ENCODE measurements around the gene NIN. TPM values are rescaled to one million over a fixed set of nuclear protein-coding genes. Genes with fewer than 3 reads are reported as not detected.

Gene NIN
- total RNA-seq, 1 experiment from 2014 or later, result 16.9 TPM

DNA sequence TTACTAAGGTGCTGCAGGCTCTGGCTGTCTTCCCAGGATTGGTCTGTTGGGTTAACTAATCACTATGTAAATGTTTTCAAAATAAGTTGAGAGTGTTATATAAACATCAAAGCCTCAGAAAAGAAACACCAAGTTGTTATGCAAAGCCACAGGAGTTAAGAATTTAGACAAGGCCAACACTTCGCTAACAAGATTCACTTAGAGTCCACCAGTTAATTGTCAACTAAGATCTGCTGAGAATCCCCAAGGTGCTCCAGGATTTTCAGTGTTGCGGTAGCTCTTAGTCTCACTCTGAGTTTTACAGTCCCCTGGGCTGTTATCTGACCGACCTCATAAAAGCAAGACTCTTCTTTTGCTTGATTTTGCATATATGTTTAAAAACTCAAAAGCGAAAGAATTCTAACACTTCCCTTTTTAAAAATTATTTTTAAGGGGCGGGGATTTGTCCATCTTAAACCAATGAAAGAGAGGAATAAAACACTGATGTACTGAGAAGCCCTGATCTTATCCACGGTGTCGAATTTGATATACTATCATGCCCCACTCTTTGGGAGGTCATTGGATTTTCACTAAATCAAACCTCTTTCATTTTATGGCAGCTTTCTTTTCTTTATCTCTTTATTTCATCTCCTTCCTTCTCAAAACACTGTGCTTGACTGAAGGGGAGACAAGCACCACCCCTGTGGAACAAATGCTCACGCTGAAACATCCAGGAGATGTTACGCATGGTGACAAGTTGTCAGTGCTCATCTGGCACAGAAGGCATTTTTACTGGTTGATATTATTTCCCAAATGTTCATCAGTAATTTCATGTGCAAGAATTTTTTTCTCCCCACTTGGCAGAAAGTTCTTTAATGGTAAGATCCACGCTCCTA lies 7.0 kb downstream of the NIN start:
- no peaks in the 10 kb centered on the region for H3K36me3 ChIP-seq (ENCODE audit: control insufficient read depth, insufficient read depth, low read length)
- Mint-ChIP-seq H3K27me3 (ENCODE audit: insufficient read depth, unreplicated experiment) (peaks cover 6% of the 10 kb centered on the region), H3K36me3 (ENCODE audit: insufficient read depth, unreplicated experiment) (no peaks in the 10 kb centered on the region), H3K9me3 (ENCODE audit: unreplicated experiment) (no peaks in the 10 kb centered on the region), H3K27ac (ENCODE audit: unreplicated experiment) (no peak overlapping the region), H3K4me3 (ENCODE audit: unreplicated experiment) (no peak overlapping the region), H3K4me1 (ENCODE audit: low read depth, unreplicated experiment) (no peaks in the 10 kb centered on the region)
- no peaks in the 10 kb centered on the region for H3K4me1 ChIP-seq
- intact Hi-C loops (cut with micrococcal nuclease; ENCODE audit: unreplicated experiment), result no loop called here
- no peak overlapping the region for H3K4me3 ChIP-seq (ENCODE audit: low read depth, low read length)
- ChIA-PET POLR2A (interaction anchor here (0.5 kb wide), 1 partner anchor 40 kb away, joined by 7 read pairs; no protein-coding TSS in a partner anchor), CTCF (no interaction called here)
- BruUV-seq (replicated peaks), result no TSS peak
- no peaks in the 10 kb centered on the region for H3K27me3 ChIP-seq (replicated peaks; ENCODE audit: control insufficient read depth, insufficient read depth, low read length)
- DNase-seq, result no peak
- TF ChIP-seq, protein P1, sequence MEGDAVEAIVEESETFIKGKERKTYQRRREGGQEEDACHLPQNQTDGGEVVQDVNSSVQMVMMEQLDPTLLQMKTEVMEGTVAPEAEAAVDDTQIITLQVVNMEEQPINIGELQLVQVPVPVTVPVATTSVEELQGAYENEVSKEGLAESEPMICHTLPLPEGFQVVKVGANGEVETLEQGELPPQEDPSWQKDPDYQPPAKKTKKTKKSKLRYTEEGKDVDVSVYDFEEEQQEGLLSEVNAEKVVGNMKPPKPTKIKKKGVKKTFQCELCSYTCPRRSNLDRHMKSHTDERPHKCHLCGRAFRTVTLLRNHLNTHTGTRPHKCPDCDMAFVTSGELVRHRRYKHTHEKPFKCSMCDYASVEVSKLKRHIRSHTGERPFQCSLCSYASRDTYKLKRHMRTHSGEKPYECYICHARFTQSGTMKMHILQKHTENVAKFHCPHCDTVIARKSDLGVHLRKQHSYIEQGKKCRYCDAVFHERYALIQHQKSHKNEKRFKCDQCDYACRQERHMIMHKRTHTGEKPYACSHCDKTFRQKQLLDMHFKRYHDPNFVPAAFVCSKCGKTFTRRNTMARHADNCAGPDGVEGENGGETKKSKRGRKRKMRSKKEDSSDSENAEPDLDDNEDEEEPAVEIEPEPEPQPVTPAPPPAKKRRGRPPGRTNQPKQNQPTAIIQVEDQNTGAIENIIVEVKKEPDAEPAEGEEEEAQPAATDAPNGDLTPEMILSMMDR (IDR thresholded peaks at IDR 0.05; ENCODE audit: insufficient read depth in 1 of 2, low read depth in 1 of 2, low read length in 1 of 2, severe bottlenecking in 1 of 2, unreplicated experiment in 1 of 2), result no peak
- H3K9me3 ChIP-seq, result no peaks in the 10 kb centered on the region

DNA sequence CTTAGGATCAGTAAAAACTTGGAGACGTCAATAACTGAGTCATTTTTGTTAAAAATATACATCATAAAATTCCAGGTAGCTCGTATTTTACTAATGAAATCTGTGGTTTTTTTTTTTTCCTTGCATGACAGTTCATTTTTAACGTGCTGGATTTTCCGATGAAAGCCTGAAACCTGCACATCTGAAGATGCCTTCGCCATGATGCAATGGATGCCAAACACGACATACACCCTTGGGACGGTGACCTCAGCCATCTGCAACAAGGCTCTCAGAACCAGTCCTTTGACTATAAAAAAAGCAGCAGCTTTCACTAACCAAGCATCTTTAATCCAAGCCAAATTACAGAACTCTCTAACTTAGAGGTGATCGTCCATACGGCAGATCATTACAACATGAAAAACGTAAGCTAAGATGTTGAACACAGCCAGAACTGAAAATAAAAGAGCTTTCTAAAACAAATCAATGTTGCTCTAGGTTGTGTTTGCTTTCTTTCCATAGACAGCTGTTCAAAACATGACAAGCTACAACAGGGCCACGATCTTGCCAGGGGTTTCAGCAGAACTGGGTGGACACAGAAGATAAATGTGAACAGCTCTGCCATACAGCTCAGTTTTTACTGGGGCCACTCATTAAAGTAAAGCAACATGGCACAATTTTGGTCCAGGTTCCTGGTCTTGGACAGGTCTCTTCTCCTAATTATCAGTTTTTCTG lies 7.8 kb downstream of the NIN start:
- H3K9me3 Mint-ChIP-seq (ENCODE audit: unreplicated experiment), result no peaks in the 10 kb centered on the region
- Histone ChIP-seq H3K36me3 (ENCODE audit: control insufficient read depth, insufficient read depth, low read length) (no peaks in the 10 kb centered on the region), H3K4me3 (ENCODE audit: low read depth, low read length) (no peak overlapping the region), H3K4me1 (no peaks in the 10 kb centered on the region), H3K27me3 (replicated peaks; ENCODE audit: control insufficient read depth, insufficient read depth, low read length) (no peaks in the 10 kb centered on the region), H3K9me3 (no peaks in the 10 kb centered on the region)
- H3K27ac Mint-ChIP-seq (ENCODE audit: unreplicated experiment), result no peak overlapping the region
- no peaks in the 10 kb centered on the region for H3K4me1 Mint-ChIP-seq (ENCODE audit: low read depth, unreplicated experiment)
- no peaks in the 10 kb centered on the region for H3K36me3 Mint-ChIP-seq (ENCODE audit: insufficient read depth, unreplicated experiment)
- TF ChIP-seq, protein P1 (IDR thresholded peaks at IDR 0.05; ENCODE audit: insufficient read depth in 1 of 2, low read depth in 1 of 2, low read length in 1 of 2, severe bottlenecking in 1 of 2, unreplicated experiment in 1 of 2), result no peak
- no TSS peak for BruUV-seq (replicated peaks)
- H3K4me3 Mint-ChIP-seq (ENCODE audit: unreplicated experiment), result no peak overlapping the region
- H3K27me3 Mint-ChIP-seq (ENCODE audit: insufficient read depth, unreplicated experiment), result no peaks in the 10 kb centered on the region
- ChIA-PET CTCF (no interaction called here), POLR2A (interaction anchor here (0.5 kb wide), 1 partner anchor 41 kb away, joined by 7 read pairs; no protein-coding TSS in a partner anchor)
- intact Hi-C loops (cut with micrococcal nuclease; ENCODE audit: unreplicated experiment), result no loop called here
- no peak for DNase-seq

DNA sequence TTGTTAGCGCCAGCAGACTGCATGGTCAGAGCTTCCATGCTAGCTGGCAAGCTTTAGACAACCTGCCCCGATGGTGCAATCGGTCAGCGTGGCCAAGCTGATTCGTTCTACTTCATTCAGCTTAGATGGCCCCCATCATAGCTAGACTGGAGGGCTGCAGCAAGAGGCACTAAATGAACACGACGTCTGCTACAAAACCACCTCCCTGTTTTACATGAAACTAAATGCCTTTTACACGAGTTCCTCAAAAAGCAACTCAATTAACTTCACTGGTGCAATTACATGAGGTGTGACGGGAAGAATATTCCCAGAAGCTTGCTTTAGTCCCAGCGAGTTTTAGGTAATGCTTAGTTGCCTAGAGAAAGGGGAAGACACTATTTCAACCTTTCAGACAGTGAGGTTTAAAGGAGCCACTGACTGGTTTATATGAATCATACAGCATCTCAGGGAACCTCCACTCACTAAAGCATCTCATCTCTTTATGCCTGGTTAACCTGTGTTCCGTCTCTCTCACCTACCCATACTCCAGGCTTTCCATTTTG lies 8.4 kb downstream of the NIN start:
- ChIA-PET CTCF (no interaction called here), POLR2A (no interaction called here)
- TF ChIP-seq, protein P1 (IDR thresholded peaks at IDR 0.05; ENCODE audit: insufficient read depth in 1 of 2, low read depth in 1 of 2, low read length in 1 of 2, severe bottlenecking in 1 of 2, unreplicated experiment in 1 of 2), result no peak
- intact Hi-C loops (cut with micrococcal nuclease; ENCODE audit: unreplicated experiment), result no loop called here
- no TSS peak for BruUV-seq (replicated peaks)
- H3K9me3 ChIP-seq, result no peaks in the 10 kb centered on the region
- no peak overlapping the region for H3K4me3 ChIP-seq (ENCODE audit: low read depth, low read length)
- Mint-ChIP-seq H3K36me3 (ENCODE audit: insufficient read depth, unreplicated experiment) (no peaks in the 10 kb centered on the region), H3K4me3 (ENCODE audit: unreplicated experiment) (no peak overlapping the region), H3K9me3 (ENCODE audit: unreplicated experiment) (no peaks in the 10 kb centered on the region), H3K4me1 (ENCODE audit: low read depth, unreplicated experiment) (no peaks in the 10 kb centered on the region), H3K27me3 (ENCODE audit: insufficient read depth, unreplicated experiment) (no peaks in the 10 kb centered on the region), H3K27ac (ENCODE audit: unreplicated experiment) (no peak overlapping the region)
- H3K36me3 ChIP-seq (ENCODE audit: control insufficient read depth, insufficient read depth, low read length), result no peaks in the 10 kb centered on the region
- no peaks in the 10 kb centered on the region for H3K4me1 ChIP-seq
- DNase-seq, result no peak
- no peaks in the 10 kb centered on the region for H3K27me3 ChIP-seq (replicated peaks; ENCODE audit: control insufficient read depth, insufficient read depth, low read length)
